ENCODE measurements around the gene HSFX4.
A peak's percentile ranks its signal among the peaks of the same experiment; 100 is the strongest.

DNA sequence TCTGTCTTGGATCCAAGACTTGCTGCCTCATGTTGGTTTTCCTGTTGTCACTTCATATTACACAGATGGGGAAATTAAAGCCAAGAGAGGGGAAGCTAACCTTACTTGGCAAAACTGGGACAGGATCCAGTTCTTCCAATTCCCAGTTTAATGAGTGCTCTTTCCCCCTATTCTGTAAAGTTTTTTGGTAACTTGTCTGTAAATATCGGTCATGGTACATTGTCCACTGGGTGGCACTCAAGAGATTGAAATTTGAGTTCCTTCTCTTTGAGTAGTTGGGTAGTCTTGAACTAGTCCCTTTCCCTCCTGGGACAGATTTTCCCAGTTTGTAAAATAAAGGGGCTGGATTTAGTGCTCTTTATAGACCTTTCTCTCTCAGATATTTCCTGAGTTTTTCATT is 21.3 kb downstream of the HSFX4 start:
- TF ChIP-seq POLR2A (conservative IDR thresholded peaks at IDR 0.05) (no peak), RBM22 (IDR thresholded peaks at IDR 0.05; ENCODE audit: low read depth, low read length, poor library complexity, severe bottlenecking) (no peak), EZH2 (IDR thresholded peaks at IDR 0.05; ENCODE audit: borderline replicate concordance, low read depth, low read length) (no peak), ETV6 (IDR thresholded peaks at IDR 0.05; ENCODE audit: borderline replicate concordance in 1 of 2, low read depth in 2 of 2, low read length in 1 of 2) (no peak), ETV6 (CRISPR knock-in tag; IDR thresholded peaks at IDR 0.05; ENCODE audit: borderline replicate concordance) (no peak), RAD51 (IDR thresholded peaks at IDR 0.05; ENCODE audit: borderline replicate concordance, low read depth) (no peak), PML (IDR thresholded peaks at IDR 0.05; ENCODE audit: low read length) (no peak), ZBTB7A (IDR thresholded peaks at IDR 0.05; ENCODE audit: borderline replicate concordance, control insufficient read depth, low read depth, low read length) (no peak), YY1 (IDR thresholded peaks at IDR 0.05; ENCODE audit: borderline replicate concordance in 1 of 3, control insufficient read depth in 1 of 3, extremely low read depth in 1 of 3, insufficient read depth in 3 of 3, insufficient read length in 1 of 3, insufficient replicate concordance in 2 of 3, low read depth in 1 of 3, low read length in 2 of 3) (no peak), SETDB1 (IDR thresholded peaks at IDR 0.05; ENCODE audit: low read length) (no peak)
- TF ChIP-seq, protein P1, sequence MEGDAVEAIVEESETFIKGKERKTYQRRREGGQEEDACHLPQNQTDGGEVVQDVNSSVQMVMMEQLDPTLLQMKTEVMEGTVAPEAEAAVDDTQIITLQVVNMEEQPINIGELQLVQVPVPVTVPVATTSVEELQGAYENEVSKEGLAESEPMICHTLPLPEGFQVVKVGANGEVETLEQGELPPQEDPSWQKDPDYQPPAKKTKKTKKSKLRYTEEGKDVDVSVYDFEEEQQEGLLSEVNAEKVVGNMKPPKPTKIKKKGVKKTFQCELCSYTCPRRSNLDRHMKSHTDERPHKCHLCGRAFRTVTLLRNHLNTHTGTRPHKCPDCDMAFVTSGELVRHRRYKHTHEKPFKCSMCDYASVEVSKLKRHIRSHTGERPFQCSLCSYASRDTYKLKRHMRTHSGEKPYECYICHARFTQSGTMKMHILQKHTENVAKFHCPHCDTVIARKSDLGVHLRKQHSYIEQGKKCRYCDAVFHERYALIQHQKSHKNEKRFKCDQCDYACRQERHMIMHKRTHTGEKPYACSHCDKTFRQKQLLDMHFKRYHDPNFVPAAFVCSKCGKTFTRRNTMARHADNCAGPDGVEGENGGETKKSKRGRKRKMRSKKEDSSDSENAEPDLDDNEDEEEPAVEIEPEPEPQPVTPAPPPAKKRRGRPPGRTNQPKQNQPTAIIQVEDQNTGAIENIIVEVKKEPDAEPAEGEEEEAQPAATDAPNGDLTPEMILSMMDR (IDR thresholded peaks at IDR 0.05 in 2 of 3, conservative IDR thresholded peaks at IDR 0.05 in 1 of 3; ENCODE audit: insufficient read depth in 2 of 3, low read depth in 1 of 3, low read length in 3 of 3): peak; percentile 31 to 61 (median 45); a peak in 5 of 6 replicates
- TF ChIP-seq, protein P2, sequence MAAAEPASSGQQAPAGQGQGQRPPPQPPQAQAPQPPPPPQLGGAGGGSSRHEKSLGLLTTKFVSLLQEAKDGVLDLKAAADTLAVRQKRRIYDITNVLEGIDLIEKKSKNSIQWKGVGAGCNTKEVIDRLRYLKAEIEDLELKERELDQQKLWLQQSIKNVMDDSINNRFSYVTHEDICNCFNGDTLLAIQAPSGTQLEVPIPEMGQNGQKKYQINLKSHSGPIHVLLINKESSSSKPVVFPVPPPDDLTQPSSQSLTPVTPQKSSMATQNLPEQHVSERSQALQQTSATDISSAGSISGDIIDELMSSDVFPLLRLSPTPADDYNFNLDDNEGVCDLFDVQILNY (CRISPR knock-in tag; IDR thresholded peaks at IDR 0.05): no peak

All from K562 (cell line).